Progenitor cell of endocrine pancreas (in vitro differentiated cells): ENCODE measurements around the gene FAM3A. TPM values are rescaled to one million over a fixed set of nuclear protein-coding genes. Genes with fewer than 3 reads are reported as not detected.
"Not testable (repeated sequence)": the region's sequence is repeated elsewhere in the genome, so short reads cannot be mapped to it uniquely, and the experiment has no call there.

Experiments used
- DNase-seq: peaks from one replicate; pipeline ENCODE4 v3.0.0; 2021; ENCODE audit warnings: low spot score; ENCODE audit not compliant: unreplicated experiment
- H3K27ac Mint-ChIP-seq: 2 replicates; pipeline ENCODE4 v1.8.0; 2021; ENCODE audit warnings: mild to moderate bottlenecking, moderate library complexity, mixed read lengths
- H3K27me3 Mint-ChIP-seq: 2 replicates; pipeline ENCODE4 v1.8.0; 2021; ENCODE audit warnings: mixed read lengths
- H3K36me3 Mint-ChIP-seq: 2 replicates; pipeline ENCODE4 v1.8.0; 2022; ENCODE audit warnings: mixed read lengths; ENCODE audit not compliant: insufficient read depth
- H3K4me1 Mint-ChIP-seq: 2 replicates; pipeline ENCODE4 v1.8.0; 2021; ENCODE audit warnings: low read depth, mixed read lengths
- H3K4me3 Mint-ChIP-seq: 2 replicates; pipeline ENCODE4 v1.8.0; 2021; ENCODE audit warnings: low read depth, mild to moderate bottlenecking, moderate library complexity, mixed read lengths
- H3K9me3 Mint-ChIP-seq: 2 replicates; pipeline ENCODE4 v1.8.0; 2021; ENCODE audit warnings: low read depth, mixed read lengths
- total RNA-seq: library from RNA; stranded (reverse); gene quantifications from 2 replicates; pipeline ENCODE4 v1.2.1, GENCODE V29; 2021
- TF ChIP-seq, protein P1 (sequence below): fragments of 200-600 bp; sonication (generic); IDR thresholded peaks from one replicate; pipeline ENCODE4 v1.5.0; 2021; ENCODE audit warnings: antibody characterized with exemption, mild to moderate bottlenecking; ENCODE audit not compliant: unreplicated experiment

Gene FAM3A
- total RNA-seq, 1 donor from 2014 or later = 34.3 TPM

DNA sequence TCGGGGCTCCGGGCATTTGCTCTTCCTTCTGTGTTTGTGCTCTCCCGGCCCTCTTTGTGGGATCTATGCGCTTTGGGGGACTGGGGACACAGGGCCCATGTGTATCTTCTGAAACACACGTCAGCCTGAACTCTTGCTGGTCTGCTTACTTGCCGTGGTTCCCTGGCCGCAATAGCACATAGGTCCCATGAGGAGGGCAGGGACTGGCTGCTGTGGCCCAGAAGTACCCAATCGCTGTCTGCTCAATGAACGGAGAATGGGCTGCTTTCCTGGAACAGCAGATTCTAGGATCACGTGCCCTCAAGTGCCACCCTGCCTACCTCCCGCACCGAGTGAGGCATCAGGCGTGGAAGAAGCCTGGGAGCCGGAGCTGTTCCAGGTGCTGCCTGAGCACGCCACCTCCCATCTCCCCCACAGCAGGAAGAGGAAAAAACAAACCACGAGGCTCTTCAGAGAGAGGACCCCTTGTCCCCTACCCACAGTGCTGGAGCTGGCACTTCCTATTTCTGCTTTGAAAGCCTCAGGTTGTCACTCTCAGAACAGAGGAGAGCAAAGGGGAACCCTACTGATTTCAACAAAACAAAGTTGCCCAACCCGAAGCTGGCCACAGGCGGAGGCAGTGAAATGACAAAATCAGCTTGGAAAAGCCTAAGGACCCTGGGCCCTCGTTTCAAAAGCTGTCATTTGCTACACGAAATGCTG, 26.8 kb upstream of the FAM3A start:
- Mint-ChIP-seq H3K4me3 (no peak overlapping the region), H3K36me3 (peaks cover 7% of the 10 kb centered on the region)

DNA sequence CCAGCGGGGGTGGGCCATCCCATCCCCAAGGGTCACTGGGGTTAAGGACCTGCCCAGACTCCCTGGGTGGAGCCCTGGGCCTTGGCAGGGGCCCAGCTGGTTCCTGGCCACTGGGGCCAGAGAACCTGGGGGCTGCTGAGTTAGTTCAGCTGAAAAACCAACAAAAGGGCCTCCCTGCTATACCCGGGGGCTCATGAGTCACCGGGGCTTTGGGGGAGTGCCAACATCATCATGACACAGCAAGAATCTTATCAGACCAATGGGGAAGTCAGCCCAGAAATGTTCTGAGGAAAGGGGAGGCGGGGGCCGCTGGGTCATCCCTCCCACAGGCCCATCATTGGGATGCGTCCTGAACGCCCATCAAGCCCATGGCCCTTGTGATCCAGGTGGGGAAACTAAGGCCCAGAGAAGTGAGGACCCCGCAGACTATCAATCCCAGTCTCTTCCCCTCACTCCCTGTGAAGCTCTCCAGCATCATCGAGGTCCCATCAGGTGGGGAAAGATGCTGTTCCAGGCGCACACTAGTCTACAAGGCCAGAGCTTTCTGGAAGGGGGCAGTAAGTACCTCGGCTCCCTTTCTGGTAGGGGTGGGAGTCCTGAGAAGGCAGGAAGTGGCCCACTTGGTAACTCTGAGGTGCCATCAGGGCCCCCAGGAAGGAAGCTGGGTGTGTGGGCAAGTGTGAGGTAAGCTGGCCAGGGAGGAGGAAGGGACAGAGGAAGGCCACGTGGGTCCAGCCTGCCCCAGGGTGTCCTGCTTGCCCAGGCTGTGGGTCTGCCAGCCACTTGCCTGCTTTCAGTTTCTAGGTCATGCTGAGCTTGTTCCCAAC, 26.1 kb upstream of the FAM3A start:
- TF ChIP-seq, protein P1, sequence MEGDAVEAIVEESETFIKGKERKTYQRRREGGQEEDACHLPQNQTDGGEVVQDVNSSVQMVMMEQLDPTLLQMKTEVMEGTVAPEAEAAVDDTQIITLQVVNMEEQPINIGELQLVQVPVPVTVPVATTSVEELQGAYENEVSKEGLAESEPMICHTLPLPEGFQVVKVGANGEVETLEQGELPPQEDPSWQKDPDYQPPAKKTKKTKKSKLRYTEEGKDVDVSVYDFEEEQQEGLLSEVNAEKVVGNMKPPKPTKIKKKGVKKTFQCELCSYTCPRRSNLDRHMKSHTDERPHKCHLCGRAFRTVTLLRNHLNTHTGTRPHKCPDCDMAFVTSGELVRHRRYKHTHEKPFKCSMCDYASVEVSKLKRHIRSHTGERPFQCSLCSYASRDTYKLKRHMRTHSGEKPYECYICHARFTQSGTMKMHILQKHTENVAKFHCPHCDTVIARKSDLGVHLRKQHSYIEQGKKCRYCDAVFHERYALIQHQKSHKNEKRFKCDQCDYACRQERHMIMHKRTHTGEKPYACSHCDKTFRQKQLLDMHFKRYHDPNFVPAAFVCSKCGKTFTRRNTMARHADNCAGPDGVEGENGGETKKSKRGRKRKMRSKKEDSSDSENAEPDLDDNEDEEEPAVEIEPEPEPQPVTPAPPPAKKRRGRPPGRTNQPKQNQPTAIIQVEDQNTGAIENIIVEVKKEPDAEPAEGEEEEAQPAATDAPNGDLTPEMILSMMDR = no peak
- Mint-ChIP-seq H3K36me3 (peaks cover 7% of the 10 kb centered on the region), H3K9me3 (peaks cover 7% of the 10 kb centered on the region), H3K4me1 (peaks cover 4% of the 10 kb centered on the region), H3K27ac (peak overlapping the region; percentile 33), H3K27me3 (no peaks in the 10 kb centered on the region), H3K4me3 (no peak overlapping the region)
- DNase-seq = no peak

More for the DNA sequence above, 26.8 kb upstream of the FAM3A start:
- Mint-ChIP-seq H3K27me3 (no peaks in the 10 kb centered on the region), H3K27ac (no peak overlapping the region), H3K4me1 (peaks cover 4% of the 10 kb centered on the region), H3K9me3 (peaks cover 7% of the 10 kb centered on the region)
- DNase-seq = no peak
- TF ChIP-seq, protein P1 = no peak

DNA sequence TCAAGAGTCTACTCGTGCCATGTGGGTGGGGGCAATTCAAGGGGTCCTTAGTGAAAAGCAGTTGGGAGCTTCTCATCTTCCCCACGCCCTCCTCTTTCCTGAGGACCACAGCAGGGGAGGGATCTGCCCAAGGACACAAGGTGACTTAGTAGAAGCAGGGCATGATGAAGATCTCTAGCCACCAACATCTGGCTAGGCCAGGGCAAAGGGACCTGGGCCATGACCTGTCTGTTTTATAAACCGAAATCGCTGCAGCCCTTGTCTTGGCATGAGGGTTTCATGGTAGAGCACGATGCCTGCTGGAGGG, 25.5 kb upstream of the FAM3A start:
- Mint-ChIP-seq H3K4me3 (no peak overlapping the region), H3K36me3 (peaks cover 7% of the 10 kb centered on the region), H3K27me3 (no peaks in the 10 kb centered on the region), H3K4me1 (peaks cover 4% of the 10 kb centered on the region), H3K9me3 (peaks cover 7% of the 10 kb centered on the region), H3K27ac (no peak overlapping the region)
- TF ChIP-seq, protein P1 = no peak
- DNase-seq = no peak

DNA sequence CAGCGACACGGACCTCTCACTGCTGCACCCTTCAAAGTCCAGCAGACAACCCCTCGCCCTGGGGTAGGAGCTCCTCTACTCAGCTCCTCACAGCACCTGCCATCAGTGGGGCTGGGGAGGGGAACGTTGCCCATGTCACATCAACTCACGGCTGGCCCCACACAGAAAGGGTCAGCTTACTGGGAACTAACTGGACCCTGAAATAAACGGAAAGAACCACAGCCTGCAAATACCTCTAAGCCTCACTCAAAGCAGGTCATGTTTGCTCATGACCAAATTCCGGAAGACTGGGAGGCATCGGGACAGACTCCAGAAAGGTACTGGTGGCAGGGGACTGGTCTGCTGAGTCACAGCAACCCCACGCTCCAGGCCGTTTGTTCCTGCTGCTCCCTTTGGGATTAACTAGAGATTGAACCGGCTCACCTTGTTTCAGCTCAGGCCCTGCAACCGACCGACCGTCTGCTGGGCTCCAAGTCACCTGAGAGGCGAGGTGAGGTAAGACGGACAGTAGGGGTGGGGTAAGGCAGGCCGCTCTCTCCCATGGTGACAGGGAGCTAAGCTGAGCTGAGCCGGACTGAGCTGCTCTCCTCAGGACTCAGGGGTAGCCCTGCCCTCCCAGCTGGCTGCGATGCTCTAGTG, 25.0 kb upstream of the FAM3A start:
- TF ChIP-seq, protein P1 = no peak
- H3K4me1 Mint-ChIP-seq = peaks cover 1% of the 10 kb centered on the region
- H3K36me3 Mint-ChIP-seq = peaks cover 7% of the 10 kb centered on the region
- peak overlapping the region; percentile 13 for H3K27ac Mint-ChIP-seq
- no peak overlapping the region for H3K4me3 Mint-ChIP-seq
- no peaks in the 10 kb centered on the region for H3K27me3 Mint-ChIP-seq
- no peak for DNase-seq
- H3K9me3 Mint-ChIP-seq = peaks cover 7% of the 10 kb centered on the region

DNA sequence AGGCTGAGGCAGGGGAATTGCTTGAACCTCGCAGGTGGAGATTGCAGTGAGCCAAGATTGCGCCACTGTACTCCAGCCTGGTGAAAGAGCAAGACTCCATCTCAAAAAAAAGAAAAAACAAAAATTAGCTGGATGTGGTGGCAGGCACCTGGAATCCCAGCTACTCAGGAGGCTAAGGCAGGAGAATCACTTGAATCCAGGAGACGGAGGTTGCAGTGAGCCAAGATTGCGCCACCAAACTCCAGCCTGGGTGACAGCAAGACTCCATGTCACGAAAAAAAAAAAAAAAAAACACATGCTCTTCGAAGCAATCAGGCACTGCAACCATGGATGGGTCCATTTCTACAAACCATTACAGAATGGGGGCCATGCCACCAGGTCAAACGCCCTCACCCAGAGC, 24.3 kb upstream of the FAM3A start:
- DNase-seq, H3K27me3 Mint-ChIP-seq, H3K4me1 Mint-ChIP-seq, H3K27ac Mint-ChIP-seq, H3K36me3 Mint-ChIP-seq, H3K9me3 Mint-ChIP-seq, H3K4me3 Mint-ChIP-seq: not testable (repeated sequence)
